GM18519 (cell line): ENCODE data around the gene UBASH3B.

ENCODE experiments used
- ATAC-seq: cut with Tn5 transposase; IDR thresholded peaks from one replicate; pipeline ENCODE4 v1.9.1; 2021; ENCODE audit warnings: mild to moderate bottlenecking, moderate library complexity; ENCODE audit not compliant: unreplicated experiment, low FRiP score

UBASH3B gene

DNA sequence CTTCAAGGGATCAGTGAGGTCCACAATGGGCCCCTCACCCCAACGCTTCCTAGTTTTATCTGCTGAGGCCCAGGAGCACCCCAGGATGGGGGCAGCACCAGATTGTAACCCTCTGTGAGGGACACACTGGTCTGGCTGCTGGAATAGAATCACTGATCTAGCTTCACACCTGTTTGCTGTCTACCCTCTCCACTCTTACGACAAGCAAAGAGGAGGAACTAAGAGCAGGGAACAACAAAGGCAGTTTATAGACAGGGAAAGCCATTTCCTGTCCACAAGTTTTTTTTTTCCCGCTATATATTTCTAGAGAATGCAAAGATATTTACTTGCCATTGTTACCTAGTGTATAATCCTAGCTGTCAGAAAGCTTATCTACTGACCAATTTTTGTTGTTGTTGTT, 121.8 kb downstream of the UBASH3B start:
- ATAC-seq, result no peak

DNA sequence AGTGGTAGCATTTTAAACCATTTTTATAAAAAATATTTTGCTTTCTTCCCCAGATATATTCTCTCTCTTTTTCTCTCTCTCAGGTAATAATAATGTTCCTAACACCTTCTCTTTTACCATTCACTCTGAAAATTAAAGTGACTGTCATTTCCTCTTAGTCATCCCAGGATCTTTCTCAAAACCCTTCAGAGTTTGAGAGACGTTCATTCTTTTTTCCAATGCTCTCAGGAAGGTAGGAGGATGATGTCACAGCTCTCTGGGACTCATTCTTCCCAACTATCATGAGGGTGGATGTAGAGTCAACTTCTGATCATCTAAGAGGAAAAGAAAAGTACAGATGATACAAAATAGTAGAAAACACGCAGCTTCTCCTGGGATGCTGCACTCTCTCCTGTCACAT, 122.6 kb downstream of the UBASH3B start:
- ATAC-seq, result no peak

DNA sequence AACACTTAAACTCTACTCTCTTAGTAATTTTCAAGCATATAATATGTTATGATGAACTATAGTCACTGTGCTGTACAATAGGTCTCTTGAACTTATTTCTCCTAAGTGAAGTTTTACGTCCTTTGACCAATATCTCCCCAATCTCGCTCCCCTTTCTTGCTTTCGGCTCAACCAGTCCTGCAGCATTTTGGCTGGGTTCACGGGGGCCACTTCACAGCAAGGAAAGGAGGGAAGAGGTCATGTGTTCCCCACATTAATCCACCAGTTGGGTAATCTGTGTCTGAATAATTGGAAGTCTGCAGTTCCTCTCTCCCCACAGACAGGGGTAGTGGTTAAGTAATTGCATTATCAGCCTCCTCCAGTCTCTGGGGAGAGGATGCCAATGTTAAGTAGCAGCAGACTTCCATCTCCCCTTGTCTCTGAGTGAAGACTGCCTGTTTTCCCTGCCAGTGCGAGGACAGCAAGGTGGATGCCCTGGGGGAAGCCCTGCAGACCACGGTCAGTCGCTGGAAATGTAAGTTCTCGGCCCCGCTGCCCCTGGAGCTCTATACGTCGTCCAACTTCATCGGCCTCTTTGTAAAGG, 123.6 kb downstream of the UBASH3B start:
- no peak for ATAC-seq

DNA sequence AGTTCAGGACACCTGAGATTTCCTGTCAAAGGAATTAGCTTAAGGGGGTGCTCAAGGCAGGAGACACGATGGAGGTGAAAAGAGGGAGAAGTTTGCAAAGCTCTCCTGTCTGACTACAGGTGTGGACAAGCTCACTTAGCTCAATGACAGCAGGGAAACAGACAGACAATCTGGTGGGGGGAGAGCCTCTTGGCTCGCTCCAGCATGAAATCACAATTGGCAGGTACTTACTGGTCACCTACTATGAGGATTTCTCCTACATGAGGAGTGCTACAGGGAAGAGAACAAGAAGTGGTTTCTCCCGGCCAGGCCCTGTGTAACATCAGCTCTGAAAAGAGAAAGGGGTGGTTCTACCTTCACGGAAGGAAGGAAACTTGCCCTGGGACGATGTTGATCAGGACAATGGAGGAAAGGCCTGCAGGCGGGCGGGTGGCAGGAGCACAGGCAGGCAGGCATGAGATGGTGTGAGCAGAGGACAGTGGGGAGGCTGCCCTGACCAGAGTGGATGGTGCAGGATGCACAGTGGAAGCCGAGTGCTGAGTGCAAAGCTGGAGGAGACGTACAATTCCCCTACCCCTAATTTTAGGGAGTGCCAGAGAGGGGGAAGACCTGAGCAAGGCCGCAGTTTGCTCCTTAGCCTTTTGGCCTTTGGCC, 124.9 kb downstream of the UBASH3B start:
- ATAC-seq, result no peak

DNA sequence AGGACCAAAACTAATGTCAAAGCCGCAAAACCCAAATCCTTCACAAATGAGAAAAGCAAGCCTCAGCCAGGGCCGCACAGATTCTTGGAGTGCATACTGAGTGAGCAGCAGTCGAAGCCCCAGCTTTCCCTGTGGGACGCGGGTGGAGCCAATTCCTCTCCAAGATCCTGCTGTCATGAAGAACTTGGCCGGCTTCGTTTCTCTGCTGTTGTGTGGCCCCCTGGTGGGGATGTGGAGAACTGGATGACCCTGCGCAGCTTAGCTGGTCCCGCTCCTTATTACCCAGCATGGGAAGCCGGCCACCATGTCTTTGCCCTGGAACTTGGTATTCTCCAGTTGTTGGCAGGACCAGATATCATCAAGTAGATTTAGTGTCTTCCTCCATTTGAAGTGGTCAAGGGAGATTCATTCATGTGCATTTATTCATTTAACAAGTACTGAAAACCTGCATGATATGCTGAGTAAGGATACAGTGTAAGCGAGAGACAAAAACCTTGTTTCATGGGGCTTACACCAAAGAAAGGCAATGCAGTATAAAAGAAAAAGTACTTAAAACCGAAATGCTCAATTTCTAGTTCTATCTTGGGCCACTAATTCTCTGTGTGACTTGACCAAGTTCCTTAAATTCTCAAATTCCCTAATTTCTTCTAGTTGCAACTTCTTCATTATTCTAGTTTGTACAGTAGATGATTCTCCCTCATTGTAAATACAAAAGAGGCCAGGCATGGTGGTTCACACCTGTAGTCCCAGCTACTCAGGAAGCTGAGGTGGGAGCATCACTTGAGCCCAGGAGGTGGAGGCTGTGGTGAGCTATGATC, 126.1 kb downstream of the UBASH3B start:
- ATAC-seq, result peak; percentile 53

DNA sequence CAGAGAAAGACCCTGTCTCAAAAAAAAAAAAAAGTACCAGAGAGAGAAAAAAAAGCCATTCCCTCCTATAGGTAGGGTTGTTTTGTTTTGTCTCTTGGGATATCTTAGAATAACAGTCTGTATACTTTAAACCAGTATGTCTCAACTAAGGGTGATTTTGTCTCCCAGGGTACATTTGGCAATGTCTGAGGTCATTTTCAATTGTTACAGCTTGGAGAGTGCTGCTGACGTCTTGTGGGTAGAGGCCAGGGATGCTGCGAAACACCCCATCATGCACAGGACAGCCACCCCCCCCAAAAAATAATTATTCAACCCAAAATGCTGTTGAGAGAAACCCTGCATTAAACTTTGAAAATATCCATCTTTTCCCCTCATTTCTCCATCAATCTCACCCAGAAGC, 126.7 kb downstream of the UBASH3B start:
- no peak for ATAC-seq

DNA sequence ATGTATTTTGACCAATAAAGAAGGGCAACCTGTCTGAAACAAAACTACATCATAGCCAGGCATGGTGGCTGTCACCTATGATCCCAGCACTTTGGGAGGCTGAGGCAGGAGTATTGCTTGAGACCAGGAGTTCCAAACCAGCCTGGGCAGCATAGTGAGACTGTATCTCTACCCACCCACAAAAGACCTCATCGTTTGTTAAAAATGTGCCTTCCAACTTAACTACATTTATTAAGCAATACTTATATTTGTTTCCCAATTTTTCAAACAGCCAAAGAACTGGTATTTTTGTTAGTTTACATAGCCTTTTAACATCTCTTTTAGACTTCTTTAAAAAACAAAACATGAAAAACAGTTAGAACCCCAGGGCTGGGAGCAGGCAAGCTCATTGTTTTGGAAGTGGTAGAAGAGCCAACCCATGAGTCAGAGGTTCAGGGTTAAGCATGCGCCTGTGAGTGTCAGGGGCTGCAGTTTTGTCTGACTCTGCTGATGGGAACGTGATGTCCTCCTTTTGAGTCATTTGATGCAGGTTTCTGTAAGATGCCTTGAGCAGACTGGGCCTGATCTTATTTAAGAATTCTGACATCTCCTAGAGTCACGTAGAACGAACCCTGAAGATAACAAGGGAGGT, 128.9 kb downstream of the UBASH3B start:
- ATAC-seq, result no peak

DNA sequence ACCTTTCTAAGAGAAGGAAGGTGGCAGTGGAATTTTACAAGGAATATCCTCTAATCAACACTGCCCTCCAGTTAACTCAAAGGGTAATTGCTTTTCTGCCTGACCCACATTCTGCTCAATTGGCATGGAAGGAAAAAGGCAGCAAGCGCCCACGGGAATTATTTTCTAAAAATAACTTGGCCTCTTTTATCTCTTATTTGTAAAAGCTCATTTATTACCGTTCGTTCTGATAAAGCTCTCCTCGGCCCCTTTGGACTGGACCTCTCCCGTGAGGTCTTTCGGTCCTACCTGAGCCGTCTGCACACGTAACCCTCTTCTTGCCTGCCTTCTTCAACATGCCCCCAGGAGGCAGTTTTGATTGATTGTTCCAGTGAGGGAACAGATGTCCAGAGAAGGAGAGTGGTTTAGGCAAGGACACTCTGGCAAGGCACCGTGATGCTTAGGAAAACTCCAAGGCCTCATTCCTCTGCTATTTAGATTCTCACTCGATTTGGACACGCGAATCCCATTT, 129.6 kb downstream of the UBASH3B start:
- no peak for ATAC-seq

DNA sequence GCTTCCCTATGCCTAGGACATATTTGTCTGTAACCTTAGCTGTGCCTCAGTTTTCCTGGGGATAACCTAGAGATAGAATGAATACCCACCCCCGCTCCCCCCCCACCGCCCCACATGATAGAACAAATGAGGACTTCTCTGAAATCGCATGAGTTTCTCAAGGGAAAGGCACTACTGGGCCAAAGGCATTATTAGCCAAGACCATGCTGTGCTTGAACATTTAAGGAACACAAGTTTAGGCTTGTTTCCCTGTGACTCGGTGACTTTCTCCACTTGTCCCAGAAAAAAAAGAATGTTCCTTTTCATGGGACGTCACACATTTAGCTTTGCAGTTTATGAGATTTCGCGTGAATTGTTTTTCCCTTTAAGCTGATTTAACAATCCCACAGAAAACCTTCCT, 131.4 kb downstream of the UBASH3B start:
- ATAC-seq, result no peak

DNA sequence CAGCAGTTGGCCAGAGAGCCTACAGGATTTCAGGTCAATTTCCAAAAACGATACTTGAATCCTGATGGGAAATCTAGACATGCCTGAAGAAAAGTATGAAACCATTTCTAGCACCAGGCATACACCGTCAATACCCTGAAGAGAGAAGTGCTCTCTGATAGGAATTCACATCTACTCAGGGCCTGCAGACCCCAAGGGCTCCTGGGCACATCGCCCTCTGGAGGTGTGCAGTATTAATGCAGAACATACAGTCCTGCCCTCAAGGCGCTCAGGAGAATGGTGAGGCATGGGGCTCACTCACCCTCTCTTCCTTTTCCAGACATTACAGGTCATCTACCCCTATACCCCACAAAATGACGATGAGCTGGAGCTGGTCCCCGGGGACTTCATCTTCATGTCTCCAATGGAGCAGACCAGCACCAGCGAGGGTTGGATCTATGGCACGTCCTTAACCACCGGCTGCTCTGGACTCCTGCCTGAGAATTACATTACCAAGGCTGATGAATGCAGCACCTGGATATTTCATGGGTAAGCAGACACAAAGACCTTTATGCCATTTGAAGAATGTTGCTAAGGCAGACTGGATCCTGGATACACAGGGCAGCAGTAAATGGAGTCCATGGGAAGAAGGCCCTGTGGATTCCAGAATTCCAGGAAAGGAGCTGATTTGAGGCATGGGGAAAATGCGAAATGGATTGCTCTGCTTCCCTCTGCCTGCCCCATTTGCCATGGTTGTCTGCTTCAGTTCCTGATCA, 133.4 kb downstream of the UBASH3B start:
- ATAC-seq, result no peak

DNA sequence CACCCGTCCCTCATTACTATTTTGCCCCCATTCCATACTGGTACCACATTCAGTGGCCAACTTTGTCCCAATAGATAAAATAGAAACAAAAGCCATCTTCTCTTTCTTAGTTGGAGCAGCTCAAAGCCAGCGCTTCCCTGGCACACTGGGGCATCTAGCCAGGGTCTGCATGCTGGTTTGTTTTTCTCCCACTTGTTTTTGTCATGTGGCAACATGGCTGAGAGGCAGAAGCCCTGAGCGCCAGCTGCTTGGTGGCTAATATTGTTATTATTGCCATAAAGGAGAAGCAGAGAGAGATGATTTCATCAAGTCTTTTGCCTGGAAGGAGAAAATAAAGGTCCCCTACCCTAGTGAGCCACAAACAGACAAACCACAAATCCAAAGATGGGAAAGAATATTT, 134.4 kb downstream of the UBASH3B start:
- ATAC-seq, result no peak

DNA sequence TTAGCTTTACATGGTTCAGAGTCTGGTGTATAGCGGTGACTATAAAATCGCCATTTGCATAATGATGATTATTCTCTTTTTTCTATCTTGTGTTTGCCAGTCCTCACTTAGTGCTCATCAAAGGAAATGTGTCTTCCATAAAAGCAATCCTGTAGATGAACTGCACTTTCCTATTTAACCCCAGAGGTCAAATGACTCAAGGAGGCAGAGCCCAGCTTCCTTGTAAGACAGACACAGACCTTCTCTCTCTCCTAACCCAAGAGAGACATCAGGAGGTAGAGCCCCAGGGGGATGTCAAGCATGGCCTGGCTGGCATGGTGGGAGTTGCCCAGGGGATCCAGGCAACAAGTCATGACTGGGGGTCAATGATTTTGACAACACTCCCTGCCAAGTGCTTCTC, 135.9 kb downstream of the UBASH3B start:
- ATAC-seq, result no peak

DNA sequence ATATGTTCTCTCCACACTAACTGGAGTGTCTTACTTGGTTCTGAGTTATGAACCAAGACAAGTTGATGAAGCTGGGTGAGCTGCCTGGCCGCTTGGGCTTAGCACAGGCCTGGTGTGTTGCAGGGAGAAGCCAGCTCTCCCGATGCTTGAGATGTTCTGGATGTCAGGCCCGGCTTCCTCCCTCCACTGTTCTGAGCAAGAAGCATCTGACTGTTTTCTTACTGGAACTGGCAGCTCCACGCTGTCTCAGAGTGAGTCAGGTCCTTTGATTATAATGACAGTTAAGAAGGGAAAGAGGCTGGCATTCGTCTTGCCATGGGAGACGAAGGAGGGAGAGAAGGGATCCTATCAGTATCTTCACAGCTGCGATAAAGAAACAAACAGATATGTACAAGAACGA, 136.3 kb downstream of the UBASH3B start:
- no peak for ATAC-seq

DNA sequence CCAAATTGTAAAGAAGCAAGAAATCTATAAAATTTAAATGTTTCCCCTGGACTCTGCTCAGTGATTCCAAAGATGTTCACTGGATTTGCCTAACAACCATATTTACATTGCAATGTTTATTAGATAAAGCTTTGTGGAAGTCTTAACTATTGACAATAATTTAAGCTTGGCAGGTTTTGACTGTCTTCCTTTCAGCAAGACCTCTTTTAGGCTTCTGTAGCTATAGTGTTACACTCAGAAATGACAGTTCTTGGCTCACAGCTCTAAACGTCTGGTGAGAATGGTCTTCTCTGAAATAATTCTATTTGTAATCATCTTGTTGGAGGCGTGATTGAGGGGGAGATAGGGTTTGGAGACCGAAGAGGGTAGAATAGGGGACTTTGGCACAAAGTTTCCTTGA, 138.0 kb downstream of the UBASH3B start:
- no peak for ATAC-seq

DNA sequence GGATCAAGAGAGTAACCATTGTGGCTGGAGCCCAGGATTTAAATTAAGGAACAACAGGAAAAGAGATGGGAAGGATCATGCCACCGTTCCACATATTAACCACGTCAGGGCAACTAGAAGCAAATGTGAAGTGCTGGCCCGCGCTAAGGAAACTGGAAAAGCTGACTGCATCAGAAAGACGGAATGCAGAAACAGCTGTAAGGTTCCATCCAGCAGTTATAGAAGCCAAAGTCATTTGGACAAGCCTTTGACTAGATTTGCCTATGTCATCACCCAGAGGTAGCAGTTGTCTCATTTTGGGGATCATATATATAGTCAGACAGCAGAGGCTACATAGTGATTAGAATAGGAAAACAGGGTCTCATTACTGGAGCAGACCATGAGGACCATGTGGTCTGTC, 139.8 kb downstream of the UBASH3B start:
- ATAC-seq, result no peak

DNA sequence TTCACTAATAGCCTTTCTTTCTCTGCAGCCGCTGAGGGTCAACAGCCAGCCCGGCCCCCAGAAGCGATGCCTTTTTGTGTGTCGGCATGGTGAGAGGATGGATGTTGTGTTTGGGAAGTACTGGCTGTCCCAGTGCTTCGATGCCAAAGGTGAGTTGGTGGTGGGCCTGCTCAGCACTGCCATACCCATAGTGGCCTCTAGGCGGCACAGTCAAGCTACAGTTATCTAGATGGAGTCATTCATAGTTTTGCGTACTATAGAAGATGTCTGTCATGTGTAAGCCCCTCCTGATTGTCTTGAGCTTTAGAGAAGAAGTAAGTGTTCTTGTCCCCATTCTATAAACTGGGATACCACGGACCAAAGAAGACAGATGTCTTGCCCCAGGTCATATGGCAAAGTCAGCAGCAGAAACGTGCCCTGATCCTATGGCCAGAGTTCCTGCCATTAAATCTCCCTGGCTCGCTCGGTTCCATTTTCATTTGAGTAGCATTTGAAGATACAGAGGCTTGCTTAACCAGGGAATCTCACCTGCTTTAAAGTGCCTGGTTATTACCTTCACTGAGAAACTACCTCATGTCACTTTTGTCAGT, 140.7 kb downstream of the UBASH3B start:
- ATAC-seq, result peak; percentile 65

DNA sequence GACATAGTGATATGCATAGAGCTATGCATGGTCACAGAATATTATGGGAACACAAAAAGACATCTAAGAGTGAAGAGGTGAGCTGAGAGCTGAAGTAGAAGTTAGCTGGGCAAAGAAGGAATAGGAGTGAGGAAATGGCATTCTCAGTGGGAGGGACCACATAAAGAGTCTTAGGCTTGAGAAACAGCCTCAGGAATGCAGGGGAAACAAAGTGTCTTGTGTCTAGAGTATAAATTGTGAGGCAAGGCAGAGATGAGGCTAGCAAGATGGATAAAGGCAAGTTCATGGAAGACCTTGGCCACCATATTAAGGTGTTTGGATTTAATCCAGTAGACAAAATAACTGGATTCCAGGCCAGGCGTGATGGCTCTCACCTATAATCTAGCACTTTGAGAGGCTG, 142.1 kb downstream of the UBASH3B start:
- ATAC-seq, result no peak

DNA sequence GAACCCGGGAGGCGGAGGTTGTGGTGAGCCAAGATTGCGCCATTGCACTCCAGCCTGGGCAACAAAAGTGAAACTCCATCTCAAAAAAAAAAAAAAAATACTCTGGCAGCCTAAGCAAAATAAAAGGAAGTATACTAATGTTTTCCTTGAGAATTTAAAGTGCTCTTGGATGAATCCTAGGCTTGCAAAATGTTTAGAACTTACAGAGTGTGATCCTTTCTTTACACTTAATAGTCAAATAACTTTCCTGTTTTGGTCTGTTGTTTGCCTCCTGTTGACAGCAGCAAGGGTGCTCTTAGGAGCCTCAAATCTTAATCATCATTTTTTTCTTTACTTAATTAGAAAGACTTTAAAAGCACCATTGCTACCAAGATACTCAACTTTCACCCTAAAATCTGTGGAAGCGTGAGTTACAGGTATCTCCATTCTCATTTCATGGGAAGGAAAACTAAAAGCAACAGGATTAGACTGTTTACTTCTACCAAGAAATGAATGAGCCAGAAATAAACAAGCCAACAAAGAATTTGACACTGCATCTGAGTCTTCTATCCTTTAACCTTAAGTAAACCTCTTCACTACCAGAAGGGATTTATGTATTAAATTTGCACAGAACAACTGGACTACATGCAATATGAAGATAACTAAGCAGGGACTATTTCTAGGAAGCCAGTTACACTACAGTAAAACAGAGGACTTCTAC, 144.0 kb downstream of the UBASH3B start:
- ATAC-seq, result no peak

DNA sequence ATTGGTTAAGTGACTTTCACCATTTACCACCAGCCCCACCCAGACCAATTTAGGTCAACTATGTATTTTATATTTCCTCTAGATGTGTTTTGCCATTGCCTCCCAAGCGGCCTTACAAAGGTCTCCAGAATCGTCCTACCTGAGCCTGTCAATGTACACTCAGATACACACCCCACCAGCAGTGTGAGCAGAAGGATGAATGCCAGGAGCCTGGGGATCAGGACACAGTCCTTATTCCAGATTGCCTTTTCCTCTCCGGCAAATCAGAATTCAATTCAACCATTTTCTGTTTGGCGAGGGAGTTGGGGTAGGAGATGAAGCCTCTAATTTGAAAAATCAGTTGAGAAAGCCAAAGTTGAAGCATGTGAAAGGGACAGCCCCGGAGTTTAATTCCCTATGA, 147.4 kb downstream of the UBASH3B start:
- ATAC-seq, result no peak

DNA sequence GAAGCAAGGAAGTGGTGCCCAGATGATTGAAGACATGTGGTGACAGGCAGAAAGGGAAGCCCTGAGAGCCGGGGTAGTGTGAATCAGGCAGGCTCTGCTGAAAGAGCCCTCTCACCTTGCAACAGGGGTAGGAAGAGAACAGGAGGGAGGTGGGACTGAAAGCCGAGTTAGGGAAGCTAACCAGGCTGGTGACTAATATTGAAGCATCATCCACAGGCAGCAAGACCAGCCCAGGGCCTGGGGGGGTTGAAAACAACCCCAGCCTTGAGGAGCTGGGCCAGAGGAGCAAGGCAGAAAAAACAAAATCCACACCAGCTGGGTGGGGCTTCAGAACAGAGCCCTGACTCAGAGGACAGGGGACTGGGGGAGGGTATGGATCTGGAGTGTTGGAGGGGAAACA, 147.8 kb downstream of the UBASH3B start:
- ATAC-seq, result no peak
